Gastrocnemius medialis (tissue), 4 donors: ENCODE measurements around the gene TTC23. TPM values are rescaled to one million over a fixed set of nuclear protein-coding genes. Genes with fewer than 3 reads are reported as not detected.

Experiments
- ATAC-seq, 2 donors: fragments of 150-250 bp; one replicate each; pipeline ENCODE4 v1.9.1; 2016
- DNase-seq, 2 donors: peaks; one replicate each; pipeline ENCODE4 v3.0.0-alpha.2; 2019
- H3K27ac ChIP-seq, 4 donors: fragments of 200-600 bp; sonication (generic); 1 replicate in 1 of 4; 2 replicates in 3 of 4; pipeline ENCODE4 v1.5.1; 2016 to 2018; ENCODE audit warnings: mild to moderate bottlenecking in 2 of 4, moderate library complexity in 1 of 4
- H3K27me3 ChIP-seq, 3 donors: fragments of 200-600 bp; sonication (generic) in 2 of 3; 1 replicate in 1 of 3; 2 replicates in 2 of 3; pipeline versions ENCODE4 v1.5.1 to v1.6.0; 2016 to 2019; ENCODE audit warnings: mild to moderate bottlenecking in 1 of 3, moderate library complexity in 1 of 3
- H3K36me3 ChIP-seq, 2 donors: fragments of 200-600 bp; sonication (generic) in 1 of 2; one replicate each; pipeline ENCODE4 v1.5.1; 2017 to 2018
- H3K4me1 ChIP-seq, 2 donors: fragments of 200-600 bp; sonication (generic) in 1 of 2; one replicate each; pipeline ENCODE4 v1.5.1; 2016 to 2017; ENCODE audit warnings: mild to moderate bottlenecking in 2 of 2
- H3K4me3 ChIP-seq, 4 donors: fragments of 200-600 bp; sonication (generic) in 3 of 4; 1 replicate in 1 of 4; 2 replicates in 3 of 4; pipeline ENCODE4 v1.5.1; 2016 to 2019; ENCODE audit warnings: mild to moderate bottlenecking in 2 of 4
- H3K9me3 ChIP-seq, 3 donors: fragments of 200-600 bp; sonication (generic) in 2 of 3; 1 replicate in 1 of 3; 2 replicates in 2 of 3; pipeline ENCODE4 v1.5.1; 2016 to 2019
- CTCF ChIP-seq, 5 experiments: fragments of 450-650 bp in 3 of 5; fragments of 200-600 bp in 2 of 5; sonication (generic) in 2 of 5; IDR thresholded peaks in 4 of 5; conservative IDR thresholded peaks in 1 of 5; 1 replicate in 4 of 5; 2 replicates in 1 of 5; pipeline ENCODE4 v1.5.1; 2016 to 2019; ENCODE audit warnings: antibody characterized with exemption in 5 of 5, mild to moderate bottlenecking in 3 of 5, moderate library complexity in 3 of 5
- POLR2A ChIP-seq, 2 donors: fragments of 450-650 bp; IDR thresholded peaks; one replicate each; pipeline ENCODE4 v1.6.1; 2017; ENCODE audit warnings: antibody characterized with exemption in 2 of 2, mild to moderate bottlenecking in 2 of 2, moderate library complexity in 2 of 2
- in situ Hi-C, 4 donors: fragments of 200-750 bp; cut with MboI; loops; one replicate each; pipeline versions ENCODE4 v1.15.0 to v1.8.0; 2017; ENCODE audit warnings: low sequenced_read_pairs in 4 of 4
- intact Hi-C: fragments of 100-400 bp; cut with DNase I; formaldehyde crosslinking; loops from one replicate; pipeline ENCODE4 v1.15.1; 2023; ENCODE audit warnings: low total_unique reads
- total RNA-seq, 4 donors: library from RNA; depleted of rRNA; stranded (reverse); fragments of >200 nt; gene quantifications; one replicate each; pipeline versions ENCODE4 v1.1.0 to v1.2.3, GENCODE V29; 2016

TTC23 gene
- total RNA-seq, 4 donors from 2014 or later = 5.6 to 9.9 (median 7.7) TPM

- in situ Hi-C loops (no loop called here), intact Hi-C loops (no loop called here)
- Histone ChIP-seq H3K9me3 (no peaks in the 10 kb centered on the region), H3K27me3 (no peaks in the 10 kb centered on the region), H3K27ac (peak overlapping the region; percentile 76 to 97 (median 90)), H3K4me3 (no peak overlapping the region), H3K36me3 (peaks cover 0 to 15% of the 10 kb centered on the region in 2 donors), H3K4me1 (peaks cover 36 to 50% of the 10 kb centered on the region in 2 donors)
- no peak for ATAC-seq
- TF ChIP-seq POLR2A (IDR thresholded peaks at IDR 0.05) = no peak
- TF ChIP-seq CTCF (IDR thresholded peaks at IDR 0.05 in 4 of 5, conservative IDR thresholded peaks at IDR 0.05 in 1 of 5) = no peak
- DNase-seq = no peak
These were observed 108.8 kb downstream of the TTC23 start for GRCh38 chr15:99140590-99140989.

DNA sequence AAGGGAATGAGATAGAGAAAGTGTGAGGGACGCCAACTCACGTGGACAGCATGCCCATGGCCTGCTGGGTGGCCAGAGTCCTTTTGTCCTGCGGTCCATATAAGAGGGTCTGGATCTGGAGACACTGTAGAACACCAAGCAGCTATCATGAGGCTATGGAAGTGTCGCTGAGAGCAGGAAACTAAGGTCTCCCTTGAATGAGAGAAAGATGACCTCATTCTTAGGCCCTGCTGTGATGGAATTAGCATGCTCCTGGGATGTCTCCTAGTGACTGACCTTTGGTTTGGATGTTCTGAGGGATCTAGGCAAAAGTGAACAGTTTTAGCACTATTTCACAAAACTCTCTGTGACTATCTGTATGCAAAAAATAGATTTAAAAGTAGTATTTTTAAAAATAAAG, 110.1 kb downstream of the TTC23 start:
- no peak overlapping the region for H3K4me3 ChIP-seq
- TF ChIP-seq CTCF (IDR thresholded peaks at IDR 0.05 in 4 of 5, conservative IDR thresholded peaks at IDR 0.05 in 1 of 5) (no peak), POLR2A (IDR thresholded peaks at IDR 0.05) (no peak)
- H3K4me1 ChIP-seq = peaks cover 42 to 52% of the 10 kb centered on the region in 2 donors
- H3K27ac ChIP-seq = peak overlapping the region; percentile 76 to 97 (median 90)
- peaks cover 0 to 18% of the 10 kb centered on the region in 2 donors for H3K36me3 ChIP-seq
- in situ Hi-C loops (no loop called here), intact Hi-C loops (no loop called here)
- no peaks in the 10 kb centered on the region for H3K9me3 ChIP-seq
- ATAC-seq (no peak), DNase-seq (no peak)
- no peaks in the 10 kb centered on the region for H3K27me3 ChIP-seq

- H3K27ac ChIP-seq = peak overlapping the region; percentile 76 to 97 (median 90)
- intact Hi-C loops = no loop called here
- peaks cover 0 to 26% of the 10 kb centered on the region in 2 donors for H3K36me3 ChIP-seq
- no peak for TF ChIP-seq CTCF (IDR thresholded peaks at IDR 0.05 in 4 of 5, conservative IDR thresholded peaks at IDR 0.05 in 1 of 5)
- TF ChIP-seq POLR2A (IDR thresholded peaks at IDR 0.05) = no peak
- DNase-seq (no peak), ATAC-seq (no peak)
- in situ Hi-C loops = no loop called here
- peaks cover 43 to 50% of the 10 kb centered on the region in 2 donors for H3K4me1 ChIP-seq
- H3K27me3 ChIP-seq = no peaks in the 10 kb centered on the region
- no peak overlapping the region for H3K4me3 ChIP-seq
- H3K9me3 ChIP-seq = no peaks in the 10 kb centered on the region
These were observed 110.8 kb downstream of the TTC23 start for GRCh38 chr15:99138491-99138982.

GRCh38 chr15:99137877-99138276, 111.5 kb downstream of the TTC23 start:
- no peak for ATAC-seq
- in situ Hi-C loops (no loop called here), intact Hi-C loops (no loop called here)
- Histone ChIP-seq H3K4me1 (peaks cover 41 to 50% of the 10 kb centered on the region in 2 donors), H3K27me3 (no peaks in the 10 kb centered on the region), H3K27ac (peak overlapping the region; percentile 76 to 97 (median 90)), H3K4me3 (no peak overlapping the region), H3K9me3 (no peaks in the 10 kb centered on the region), H3K36me3 (peaks cover 0 to 29% of the 10 kb centered on the region in 2 donors)
- DNase-seq = no peak
- no peak for TF ChIP-seq CTCF (IDR thresholded peaks at IDR 0.05 in 4 of 5, conservative IDR thresholded peaks at IDR 0.05 in 1 of 5)
- no peak for TF ChIP-seq POLR2A (IDR thresholded peaks at IDR 0.05)

GRCh38 chr15:99137111-99137546, 112.3 kb downstream of the TTC23 start:
- ATAC-seq (no peak), DNase-seq (no peak)
- in situ Hi-C loops (no loop called here), intact Hi-C loops (no loop called here)
- Histone ChIP-seq H3K4me3 (no peak overlapping the region), H3K36me3 (peaks cover 0 to 37% of the 10 kb centered on the region in 2 donors), H3K27ac (peak overlapping the region; percentile 76 to 97 (median 90)), H3K4me1 (peaks cover 41 to 46% of the 10 kb centered on the region in 2 donors), H3K9me3 (no peaks in the 10 kb centered on the region), H3K27me3 (no peaks in the 10 kb centered on the region)
- no peak for TF ChIP-seq CTCF (IDR thresholded peaks at IDR 0.05 in 4 of 5, conservative IDR thresholded peaks at IDR 0.05 in 1 of 5)
- TF ChIP-seq POLR2A (IDR thresholded peaks at IDR 0.05) = no peak
